M059J (cell line): Measurements from ENCODE around the gene RUNX3. TPM values are rescaled to one million over a fixed set of nuclear protein-coding genes. Genes with fewer than 3 reads are reported as not detected.
"Not testable (repeated sequence)": the region's sequence is repeated elsewhere in the genome, so short reads cannot be mapped to it uniquely, and the experiment has no call there.

ENCODE experiments used
- DNase-seq: peaks from one replicate; pipeline ENCODE4 v3.0.0-alpha.2; 2012; ENCODE audit warnings: low read depth
- total RNA-seq: library from RNA; depleted of rRNA; stranded (reverse); fragments of >200 nt; shearing (Covaris generic); gene quantifications from 2 replicates; pipeline ENCODE4 v1.2.3, GENCODE V29; 2014; rRNA removed

RUNX3 gene
- 0.17 and 0.37 TPM in 2 replicates for total RNA-seq

DNA sequence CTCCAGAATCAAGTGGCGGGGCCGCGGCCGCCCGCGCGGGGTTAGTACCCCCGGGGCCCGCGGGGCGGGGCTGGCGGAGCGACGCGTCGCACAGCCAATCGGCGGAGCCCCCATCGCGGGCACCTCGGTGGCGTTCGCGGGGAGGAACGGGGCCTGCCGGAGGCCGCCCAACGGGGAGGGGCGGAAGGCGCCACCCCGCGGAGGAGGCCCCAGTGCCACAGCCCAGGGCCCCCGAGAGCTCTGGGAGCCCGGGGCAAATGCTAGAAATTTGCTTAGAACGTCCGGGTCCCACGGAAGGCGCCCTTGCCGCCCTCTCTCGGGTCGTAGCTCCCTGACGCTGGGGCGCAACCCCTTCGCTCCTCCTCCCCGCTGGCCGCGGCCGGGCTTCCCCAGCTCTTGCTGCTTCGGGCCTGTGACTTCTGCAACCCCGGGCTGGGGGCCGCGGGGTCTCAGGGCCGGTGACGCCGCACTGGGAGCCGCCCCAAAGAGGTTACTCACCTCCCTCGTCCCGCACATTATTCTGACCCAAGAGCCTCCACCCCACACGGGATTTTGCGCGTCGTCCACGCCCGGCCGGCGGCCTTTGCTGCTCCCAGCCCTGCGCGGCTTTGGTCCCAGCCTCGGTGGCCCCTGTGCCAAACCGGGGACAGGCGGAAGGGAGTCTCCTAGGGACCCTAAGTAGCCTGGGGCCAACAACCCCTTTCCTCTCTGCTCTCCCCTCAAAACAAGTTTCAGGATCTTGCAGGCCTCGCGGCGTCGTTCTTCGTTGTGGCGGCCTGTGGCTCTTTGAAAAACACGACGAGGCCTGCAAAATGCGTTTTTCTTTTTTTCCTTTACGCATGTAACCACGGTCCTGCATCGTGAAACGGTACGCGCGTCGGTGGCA is at the start of gene RUNX3:
TSS of gene RUNX3 (minus strand) at position 17 of the 886 bp plus-strand sequence. CDS start 408 bp downstream, outside the sequence.
- no peak for DNase-seq

DNA sequence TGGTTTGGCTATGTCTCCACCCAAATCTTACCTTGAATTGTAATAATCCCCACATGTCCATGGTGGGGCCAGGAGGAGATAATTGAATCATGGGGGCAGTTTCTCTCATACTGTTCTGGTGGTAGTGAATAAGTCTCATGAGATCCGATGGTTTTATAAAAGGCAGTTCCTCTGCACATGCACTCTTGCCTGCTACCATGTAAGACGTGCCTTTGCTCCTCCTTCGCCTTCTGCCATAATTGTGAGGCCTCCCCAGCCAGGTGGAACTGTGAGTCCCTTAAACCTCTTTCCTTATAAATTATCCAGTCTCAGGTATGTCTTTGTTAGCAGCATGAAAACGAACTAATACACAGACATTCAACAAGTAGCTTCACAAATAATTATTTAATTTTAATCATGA is 49.2 kb upstream of the RUNX3 start:
- DNase-seq = not testable (repeated sequence)

DNA sequence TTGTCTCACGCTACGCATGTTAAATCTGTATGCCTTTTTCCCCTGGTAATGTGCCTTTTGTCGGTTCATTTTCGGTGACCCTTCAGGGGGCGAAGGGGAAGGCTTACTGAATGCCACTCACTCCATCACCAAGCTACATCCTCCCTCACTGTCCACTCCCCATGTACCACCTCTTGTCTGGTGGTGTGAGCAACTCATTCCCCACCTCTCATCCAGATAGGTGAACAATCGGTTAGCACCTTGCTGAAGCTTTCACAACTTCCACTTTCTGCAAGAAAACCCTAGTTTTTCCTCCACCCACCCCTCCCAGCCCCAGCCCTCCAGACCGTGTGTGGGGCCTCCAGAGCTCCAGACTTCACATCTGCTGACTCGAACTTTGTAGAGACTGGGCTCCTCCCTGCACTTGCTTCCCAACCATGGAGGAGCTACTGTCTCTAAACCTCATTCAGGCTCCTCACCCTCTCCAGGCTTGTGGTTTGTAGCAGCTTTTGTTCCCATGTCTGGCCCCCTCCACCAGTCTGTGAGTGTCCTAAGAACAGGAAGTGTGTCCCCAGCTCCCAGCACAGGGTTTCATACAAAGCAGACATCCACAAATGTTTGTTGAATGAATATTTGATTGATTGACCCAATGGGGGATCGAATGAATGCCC is 48.4 kb upstream of the RUNX3 start:
- DNase-seq = no peak

DNA sequence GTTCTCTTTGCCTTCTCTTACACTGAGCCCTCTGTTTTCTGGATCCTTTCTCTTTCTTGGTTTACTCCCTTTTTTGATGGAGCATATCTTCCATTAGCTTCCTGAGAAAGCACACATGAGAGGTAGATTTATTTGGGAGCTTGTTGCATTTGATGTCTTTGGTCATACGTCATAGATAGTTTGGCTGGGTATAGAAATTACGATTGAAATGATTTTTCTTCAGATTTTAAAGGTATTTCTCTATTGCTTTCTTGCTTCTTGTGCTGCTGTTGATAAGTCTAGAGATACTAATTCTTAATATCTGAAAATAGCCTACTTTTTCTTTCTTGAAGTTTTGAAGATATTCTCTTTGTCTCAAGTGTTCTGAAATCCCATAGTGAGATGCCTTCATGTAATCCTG is 45.3 kb upstream of the RUNX3 start:
- DNase-seq = no peak

DNA sequence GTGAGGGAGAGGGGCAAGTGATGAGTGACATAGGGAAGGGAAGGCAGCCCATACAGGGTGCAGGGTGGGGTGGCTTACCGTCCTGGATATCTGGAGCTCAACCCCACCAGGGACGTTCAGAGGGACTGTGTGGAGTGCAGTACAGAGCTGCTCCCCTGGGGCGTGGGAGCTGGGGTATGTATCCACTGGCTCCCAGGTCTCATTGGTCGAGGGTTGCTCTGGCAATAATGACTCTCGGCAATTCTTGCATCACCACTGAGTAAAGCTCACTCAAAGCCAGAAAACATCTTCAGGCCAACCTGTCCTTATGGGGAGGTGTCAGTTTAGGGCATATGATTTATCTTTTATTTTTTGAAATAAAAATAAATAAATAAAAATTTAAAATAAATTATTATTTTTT is 43.2 kb upstream of the RUNX3 start:
- no peak for DNase-seq

DNA sequence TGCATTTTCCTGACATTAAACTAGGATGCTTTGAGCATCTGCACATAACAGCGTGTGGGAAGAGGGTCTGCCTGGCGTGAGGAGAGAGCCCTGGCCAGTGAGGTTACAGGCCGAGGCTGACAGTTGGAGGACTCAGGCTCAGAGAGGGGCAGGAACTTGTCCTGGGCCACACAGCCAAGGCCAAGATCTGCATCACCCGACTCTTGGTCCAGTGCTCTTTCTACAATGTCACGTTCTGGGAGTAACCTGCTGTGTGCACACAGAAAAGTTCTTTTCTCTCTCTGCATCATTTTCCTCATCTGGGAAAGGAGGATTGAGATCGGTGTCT is 42.8 kb upstream of the RUNX3 start:
- no peak for DNase-seq

DNA sequence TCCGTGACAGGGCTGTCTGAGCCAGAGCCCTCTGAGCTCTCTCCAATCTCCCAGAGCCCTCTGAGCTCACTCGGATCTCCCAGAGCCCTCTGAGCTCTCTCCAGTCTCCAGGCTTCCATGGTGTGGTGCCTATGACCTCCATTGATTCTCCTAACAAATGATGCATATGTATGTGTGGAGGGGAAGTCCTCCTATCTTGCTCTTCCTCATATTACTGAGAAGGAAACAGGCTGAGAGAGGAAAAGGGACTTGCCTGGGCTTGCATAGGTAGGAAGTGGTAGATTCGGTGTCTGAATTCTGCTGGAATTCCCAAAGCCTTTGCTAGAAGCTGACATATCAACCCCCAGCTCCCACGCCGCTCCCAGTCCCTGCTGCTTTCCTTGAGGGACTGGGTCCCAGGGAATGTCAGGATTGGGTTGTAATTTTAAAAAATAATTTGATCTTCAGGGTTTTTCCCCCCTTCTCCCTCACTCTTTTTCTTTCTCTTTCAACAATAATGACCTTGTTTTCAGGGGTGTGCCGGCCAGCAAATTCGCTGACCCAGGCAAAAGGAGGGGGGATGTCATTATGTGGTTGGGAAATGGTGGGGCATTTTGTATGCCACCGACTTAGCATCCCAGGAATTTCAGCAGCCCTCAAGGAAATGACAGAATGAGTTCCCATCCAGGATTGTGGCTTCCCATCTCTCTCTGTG is 42.3 kb upstream of the RUNX3 start:
- DNase-seq = no peak

DNA sequence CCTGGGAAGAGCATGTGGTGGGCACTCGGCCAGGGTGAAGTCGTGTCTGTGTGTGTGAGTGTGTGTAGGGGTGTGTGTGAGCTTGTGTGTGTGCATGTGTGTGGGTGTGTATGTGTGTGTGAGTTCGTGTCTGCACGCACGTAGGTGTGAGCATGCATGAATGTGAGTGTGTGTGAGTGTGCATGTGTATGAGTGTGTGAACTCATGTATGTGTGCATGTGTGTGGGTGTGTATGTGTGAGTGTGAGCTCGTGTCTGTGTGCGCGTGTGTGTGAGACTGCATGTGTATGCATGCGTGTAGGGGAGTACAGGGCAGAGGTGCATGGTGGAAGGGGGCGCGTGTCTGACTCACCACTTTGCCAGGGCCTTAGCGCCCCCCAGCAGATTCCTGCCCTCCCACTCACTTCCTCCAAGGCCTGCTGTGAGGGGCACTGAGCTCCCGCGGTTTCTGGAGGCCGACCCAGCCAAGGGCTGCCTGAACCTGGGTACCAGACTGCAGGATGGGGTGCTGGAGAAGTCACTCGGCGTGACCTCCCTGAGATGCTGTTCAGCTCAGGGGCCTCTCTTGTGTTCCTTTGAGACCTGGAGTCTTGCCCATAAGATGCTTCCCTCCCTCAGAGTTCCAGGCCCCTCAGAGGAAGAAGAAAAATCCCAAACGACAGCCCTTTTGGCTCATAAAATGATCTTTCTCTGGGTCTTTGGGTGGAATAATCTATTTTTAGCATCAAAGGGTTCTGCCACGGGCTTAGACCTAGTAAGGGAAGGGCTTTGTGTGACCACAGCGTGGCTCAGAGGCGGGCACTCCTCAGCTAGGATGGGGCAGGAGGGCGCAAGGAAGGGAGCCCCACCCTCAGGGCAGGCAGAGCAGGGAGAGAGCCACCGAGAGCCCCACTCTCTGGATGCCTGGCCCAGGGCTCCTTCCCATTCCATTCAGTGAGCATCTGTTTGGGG is 41.1 kb upstream of the RUNX3 start:
- no peak for DNase-seq

DNA sequence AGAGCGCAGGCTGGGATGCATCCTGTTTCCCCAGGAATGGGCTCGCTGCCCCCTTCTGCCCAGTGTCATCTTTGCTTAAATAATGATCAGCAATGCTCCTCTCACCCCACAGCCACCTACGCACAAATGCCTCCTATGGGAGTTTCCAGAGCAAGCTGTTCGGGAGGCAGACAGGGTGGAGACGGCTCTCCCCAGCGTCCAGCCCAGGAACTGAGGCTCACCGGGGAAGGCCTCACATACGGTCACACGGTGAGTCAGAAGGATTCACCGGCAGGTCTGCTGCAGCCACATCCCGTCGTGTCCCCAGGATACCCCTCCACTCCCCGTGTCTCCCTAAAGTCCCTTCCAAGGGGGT is 40.3 kb upstream of the RUNX3 start:
- peak; percentile 60 for DNase-seq

DNA sequence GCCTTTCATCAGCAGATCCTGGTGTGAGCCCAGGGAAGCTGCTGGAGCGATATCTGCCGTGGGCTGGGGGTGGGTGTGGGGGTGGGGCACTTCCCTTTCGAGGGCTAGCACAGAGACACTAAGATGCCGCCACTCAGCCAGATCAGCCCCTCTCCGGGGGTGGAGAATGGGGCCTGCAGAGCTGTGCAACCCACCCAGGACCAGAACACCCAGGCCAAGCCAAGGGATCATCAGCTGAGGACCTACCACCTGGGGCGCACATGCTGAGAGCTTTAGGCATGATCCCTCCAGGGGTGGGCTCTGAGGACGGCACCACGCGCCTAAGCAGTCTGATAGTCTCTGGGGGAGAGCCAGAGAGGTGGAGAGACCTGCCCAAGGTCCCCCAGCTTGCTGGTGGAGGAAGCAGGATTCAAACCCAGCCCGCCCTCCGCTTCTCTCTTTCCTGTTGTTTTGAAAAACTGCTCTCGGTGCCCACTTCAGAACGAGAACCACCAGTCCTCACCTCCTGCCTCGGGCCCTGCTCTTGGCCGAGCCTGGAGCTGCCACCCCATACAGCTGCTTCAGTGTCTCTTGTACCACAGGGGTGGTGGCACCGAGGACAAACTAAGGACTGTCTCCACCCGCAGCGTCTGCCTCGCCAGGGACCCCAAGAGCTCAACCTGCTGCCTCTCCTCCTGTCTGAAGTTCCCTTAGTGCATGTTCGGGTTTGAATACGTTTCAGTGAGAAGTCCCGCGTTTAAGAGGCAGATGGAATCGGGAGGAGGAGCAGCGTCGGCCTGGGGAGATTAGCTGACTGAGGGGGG is 39.7 kb upstream of the RUNX3 start:
- no peak for DNase-seq

DNA sequence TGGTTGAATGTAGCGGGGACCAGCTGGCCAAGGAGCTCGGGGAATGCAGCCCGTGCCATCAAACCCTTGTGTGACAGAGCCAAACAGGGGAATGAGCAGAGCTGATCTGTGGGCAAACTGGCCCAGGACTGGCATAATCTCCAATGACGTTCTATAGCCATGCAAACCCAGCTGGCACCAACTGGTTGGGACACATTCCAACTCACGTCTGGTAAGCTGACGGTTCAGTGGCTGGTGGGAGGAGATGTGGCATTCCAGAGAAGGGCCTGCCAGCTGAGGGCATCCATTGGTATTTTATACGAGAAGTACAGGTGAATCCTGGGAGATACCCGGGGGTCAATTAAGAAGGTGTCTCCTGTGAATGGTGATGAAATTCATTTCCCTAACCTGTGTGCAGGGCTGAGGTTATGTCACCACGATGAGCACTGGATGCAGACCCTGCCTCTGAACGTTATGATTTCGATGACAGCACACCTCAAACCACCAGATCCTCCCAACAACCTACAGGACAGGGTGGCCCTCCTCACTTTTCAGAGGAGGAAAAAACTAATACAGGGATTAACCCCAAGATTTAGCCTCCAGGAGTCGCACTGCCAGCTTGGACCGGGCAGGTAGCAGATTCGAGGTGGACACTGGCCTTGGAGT is 39.0 kb upstream of the RUNX3 start:
- peak; percentile 36 for DNase-seq

DNA sequence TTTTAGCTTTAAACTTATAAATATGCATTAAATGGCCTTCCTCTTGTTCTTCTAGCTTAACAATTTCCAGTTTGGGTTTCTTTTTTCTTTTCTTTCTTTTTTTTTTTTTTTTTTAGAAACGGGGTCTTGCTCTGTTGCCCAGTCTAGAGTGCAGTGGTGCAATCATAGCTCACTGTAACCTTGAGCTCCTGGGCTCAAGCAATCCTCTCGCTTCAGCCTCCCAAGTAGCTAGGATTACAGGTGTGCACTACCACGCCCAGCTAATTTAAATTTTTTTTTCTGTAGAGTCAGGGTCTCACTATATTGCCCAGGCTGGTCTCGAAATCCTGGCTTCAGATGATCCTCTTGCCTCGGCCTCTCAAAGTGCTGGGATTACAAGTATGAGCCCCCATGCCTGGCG is 37.9 kb upstream of the RUNX3 start:
- no peak for DNase-seq

DNA sequence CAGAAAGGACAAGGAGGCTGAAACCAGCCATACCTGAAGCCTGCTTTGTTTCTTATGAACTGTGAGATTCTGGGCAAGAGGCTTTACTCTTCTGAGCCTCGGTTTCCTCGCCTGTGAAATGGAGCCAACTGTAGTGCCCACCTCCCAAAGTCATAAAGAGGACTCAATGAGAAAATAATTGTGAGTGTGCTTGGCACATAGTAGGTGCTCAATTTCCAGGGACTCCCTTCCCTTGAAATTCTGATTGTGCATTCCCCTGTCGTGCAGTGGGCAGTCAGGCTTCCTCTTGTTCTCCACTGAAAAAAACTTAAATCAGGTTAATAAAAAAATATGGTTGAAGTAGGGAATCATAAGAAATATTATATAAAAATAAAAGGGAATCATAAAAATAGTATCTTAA is 37.5 kb upstream of the RUNX3 start:
- DNase-seq = no peak

DNA sequence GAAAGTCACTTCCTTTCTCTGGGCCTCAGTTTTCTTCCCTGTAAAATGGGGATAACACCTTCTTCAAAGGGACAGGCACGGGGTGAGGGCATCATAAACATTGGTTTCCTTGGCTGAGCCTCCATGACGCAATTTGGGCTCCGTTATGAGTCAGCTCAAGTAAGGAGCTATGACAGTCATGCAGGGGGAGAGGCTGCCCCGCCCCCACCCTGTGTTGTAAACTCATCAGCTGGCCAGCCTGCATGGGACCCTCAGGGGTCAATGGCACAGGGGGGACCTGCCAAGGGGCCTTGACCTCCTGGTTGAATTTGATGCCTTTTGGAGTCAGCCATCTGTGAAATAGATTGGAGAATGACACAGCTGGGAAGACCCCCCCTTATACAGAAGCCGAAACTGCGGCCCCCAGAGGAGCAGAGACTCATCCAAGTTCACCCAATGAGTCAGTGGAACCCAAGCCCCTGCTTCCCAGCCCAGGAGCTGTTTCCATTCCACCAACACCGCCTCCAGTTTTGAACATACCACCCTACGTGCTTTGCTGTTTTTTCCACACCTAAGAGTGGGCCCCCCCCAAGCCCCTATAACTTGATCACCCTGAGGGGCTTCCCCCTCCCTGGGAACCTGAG is 36.8 kb upstream of the RUNX3 start:
- DNase-seq = peak; percentile 94

DNA sequence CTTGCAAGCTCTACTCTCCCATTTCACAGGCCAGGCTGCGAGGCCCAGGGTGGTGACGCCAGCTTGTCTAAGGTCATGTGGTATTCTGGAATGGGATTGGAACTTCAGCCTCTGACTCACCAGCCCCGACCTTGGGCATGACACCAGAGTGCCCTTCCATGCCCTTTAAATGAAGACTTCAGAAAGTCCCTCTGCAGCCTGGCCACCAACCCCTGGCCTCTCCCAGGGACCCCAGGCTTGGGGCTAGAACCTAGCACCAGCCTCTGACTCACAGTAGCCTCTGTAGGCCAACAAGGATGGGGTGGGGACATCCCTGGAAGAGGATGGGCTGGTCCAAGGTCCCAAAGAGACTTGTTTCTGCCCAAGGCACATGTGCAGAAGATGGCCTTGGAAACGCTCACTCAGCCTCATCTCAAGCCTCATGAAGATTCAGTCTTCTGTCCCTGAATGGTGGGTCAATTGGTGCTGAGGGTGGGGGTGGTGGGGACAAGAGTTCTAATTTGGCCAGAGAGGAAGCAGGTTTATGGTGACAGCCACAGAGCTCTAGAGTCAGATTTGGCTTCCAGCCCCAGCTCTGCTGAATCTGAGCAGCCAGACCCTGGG is 36.1 kb upstream of the RUNX3 start:
- peak; percentile 35 for DNase-seq

DNA sequence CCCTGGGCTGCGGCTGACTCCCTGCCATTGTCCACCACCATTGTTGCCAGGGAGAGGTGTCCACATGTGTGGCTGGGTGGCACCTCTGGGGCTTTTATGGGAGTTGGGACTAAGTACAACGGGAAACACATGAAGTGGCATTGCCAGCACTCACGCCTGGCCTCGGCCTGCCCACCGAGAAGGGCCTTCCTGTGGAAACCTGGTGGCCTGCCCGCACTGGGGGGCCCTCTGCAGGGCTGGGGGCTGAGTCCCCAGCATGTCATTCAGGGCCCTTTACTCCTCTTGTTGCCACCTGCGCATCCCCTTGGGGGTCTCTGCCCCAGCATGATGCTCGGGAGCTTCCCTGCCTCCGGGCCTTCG is 35.5 kb upstream of the RUNX3 start:
- no peak for DNase-seq

DNA sequence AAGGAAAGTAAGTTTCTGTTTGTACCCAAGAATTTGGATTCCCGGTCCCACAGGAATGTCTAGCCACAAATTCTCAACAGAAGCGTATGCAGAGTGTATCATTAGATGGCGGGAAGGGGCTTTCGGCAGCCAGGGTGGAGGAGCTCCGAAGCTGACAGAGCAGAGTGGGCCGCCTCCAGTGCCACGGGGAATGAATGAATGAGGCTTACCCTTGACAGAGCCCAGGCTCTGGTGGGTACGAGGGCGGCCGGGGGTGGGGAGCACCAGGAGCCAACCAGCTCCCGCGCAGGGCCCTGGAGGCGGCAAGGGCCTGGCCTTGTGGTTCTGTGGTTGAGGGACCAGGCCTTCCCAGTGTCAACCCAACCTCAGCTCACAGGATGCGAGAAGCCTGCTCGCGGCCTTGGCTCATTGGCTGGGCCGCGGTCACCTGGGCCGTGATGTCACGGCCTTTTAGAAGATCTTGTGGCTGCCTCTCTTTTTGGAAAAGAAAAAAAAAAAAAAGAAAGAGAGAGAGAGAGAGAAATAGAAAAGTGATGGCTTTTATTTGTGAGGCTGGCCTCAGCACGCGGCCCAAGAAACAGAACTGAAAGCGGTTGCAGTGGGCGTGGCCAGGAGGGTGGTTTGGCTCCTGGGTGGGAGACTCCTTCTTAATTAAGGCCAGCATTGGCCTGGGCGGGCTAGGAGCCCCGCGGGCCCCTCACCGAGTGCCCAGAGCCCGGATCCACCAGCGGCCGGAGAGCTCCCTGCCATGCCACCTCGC is 34.9 kb upstream of the RUNX3 start:
- peak; percentile 86 for DNase-seq

DNA sequence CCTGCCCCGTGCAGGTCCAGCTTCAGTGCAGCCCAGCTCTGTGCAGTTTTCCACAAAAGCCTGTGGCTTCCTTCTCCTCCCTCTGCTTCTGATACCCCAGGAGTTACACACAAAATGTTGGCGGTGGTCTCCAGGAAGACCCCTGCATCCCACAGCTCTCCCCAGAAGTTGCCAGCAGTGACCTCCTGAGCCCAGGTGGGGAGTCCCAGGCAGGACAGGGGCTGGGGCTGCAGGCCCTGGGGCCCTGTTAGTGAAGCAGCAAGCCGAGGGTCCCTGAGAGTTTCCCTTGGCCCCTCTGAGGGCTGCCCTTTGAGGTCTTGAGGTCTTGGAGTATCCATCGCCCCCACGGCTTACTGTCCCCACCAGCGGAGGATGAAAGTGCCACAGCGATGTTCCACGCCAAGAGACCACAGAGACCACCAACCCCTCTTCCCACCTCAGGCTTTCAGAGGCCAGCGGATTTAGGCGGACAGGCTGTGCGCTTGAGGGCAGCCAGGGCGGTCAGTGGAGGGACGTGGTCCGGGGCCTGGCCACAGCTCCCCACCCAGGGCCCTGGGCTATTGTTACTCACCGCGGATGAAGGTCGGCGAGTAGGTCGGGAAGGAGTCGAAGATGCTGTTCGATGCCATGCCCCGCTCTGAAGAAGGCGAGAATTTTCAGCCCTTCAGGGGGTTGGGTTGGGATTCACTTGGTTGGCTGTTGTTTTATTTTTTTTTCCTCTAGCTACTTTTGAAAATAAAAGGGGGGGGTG is 34.0 kb upstream of the RUNX3 start:
- DNase-seq = no peak
